Measurements from ENCODE around the gene KDM4B. TPM values are rescaled to one million over a fixed set of nuclear protein-coding genes. Genes with fewer than 3 reads are reported as not detected.

The KDM4B gene
- total and polyA plus RNA-seq, 4 donors, result 16.6 to 43.6 (median 28.0) TPM

DNA sequence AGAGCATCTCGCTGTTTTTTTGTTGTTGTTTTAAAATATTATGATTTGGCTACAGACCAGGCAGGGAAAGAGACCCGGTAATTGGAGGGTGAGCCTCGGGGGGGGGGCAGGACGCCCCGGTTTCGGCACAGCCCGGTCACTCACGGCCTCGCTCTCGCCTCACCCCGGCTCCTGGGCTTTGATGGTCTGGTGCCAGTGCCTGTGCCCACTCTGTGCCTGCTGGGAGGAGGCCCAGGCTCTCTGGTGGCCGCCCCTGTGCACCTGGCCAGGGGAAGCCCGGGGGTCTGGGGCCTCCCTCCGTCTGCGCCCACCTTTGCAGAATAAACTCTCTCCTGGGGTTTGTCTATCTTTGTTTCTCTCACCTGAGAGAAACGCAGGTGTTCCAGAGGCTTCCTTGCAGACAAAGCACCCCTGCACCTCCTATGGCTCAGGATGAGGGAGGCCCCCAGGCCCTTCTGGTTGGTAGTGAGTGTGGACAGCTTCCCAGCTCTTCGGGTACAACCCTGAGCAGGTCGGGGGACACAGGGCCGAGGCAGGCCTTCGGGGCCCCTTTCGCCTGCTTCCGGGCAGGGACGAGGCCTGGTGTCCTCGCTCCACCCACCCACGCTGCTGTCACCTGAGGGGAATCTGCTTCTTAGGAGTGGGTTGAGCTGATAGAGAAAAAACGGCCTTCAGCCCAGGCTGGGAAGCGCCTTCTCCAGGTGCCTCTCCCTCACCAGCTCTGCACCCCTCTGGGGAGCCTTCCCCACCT is 183.3 kb downstream of the KDM4B start:
- no peaks in the 10 kb centered on the region for H3K27me3 ChIP-seq (ENCODE audit: control insufficient read depth, insufficient read depth, low read length)
- no peak for DNase-seq (ENCODE audit: low read depth in 4 of 6, low spot score in 6 of 6)
- H3K27ac ChIP-seq (ENCODE audit: low read depth, low read length), result no peak overlapping the region
- WGBS (ENCODE audit: insufficient coverage), result 93% methylated on average over 22 of the region's 27 CpGs
- peaks cover 71% of the 10 kb centered on the region for H3K36me3 ChIP-seq (ENCODE audit: control insufficient read depth, insufficient read depth, low read length)
- no peak overlapping the region for H3K4me3 ChIP-seq (ENCODE audit: low read depth, low read length)
- no peaks in the 10 kb centered on the region for H3K9me3 ChIP-seq (ENCODE audit: control insufficient read depth, insufficient read depth, low read length)
- peaks cover 46% of the 10 kb centered on the region for H3K4me1 ChIP-seq (ENCODE audit: control insufficient read depth, insufficient read depth, low read length)

DNA sequence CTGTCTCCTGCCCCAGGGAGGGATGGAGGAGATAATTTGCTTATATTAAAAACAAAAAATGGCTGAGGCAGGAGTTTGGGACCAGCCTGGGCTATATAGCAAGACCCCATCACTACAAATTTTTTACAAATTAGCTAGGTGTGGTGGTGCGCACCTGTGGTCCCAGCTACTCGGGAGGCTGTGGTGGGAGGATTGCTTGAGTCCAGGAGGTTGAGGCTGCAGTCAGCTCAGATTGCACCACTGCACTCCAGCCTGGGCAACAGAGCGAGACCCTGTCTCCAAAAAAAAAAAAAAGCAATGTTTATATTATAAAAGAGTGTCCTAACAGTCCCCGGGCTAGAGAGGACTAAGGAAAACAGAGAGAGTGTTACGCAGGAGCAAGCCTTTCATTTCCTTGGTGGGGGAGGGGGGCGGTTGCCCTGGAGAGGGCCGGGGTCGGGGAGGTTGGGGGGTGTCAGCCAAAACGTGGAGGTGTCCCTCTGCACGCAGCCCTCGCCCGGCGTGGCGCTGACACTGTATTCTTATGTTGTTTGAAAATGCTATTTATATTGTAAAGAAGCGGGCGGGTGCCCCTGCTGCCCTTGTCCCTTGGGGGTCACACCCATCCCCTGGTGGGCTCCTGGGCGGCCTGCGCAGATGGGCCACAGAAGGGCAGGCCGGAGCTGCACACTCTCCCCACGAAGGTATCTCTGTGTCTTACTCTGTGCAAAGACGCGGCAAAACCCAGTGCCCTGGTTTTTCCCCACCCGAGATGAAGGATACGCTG is 184.0 kb downstream of the KDM4B start:
- DNase-seq (ENCODE audit: low read depth in 4 of 6, low spot score in 6 of 6), result no peak
- Histone ChIP-seq H3K27ac (ENCODE audit: low read depth, low read length) (no peak overlapping the region), H3K9me3 (ENCODE audit: control insufficient read depth, insufficient read depth, low read length) (no peaks in the 10 kb centered on the region), H3K4me1 (ENCODE audit: control insufficient read depth, insufficient read depth, low read length) (peaks cover 39% of the 10 kb centered on the region), H3K4me3 (ENCODE audit: low read depth, low read length) (no peak overlapping the region), H3K27me3 (ENCODE audit: control insufficient read depth, insufficient read depth, low read length) (no peaks in the 10 kb centered on the region), H3K36me3 (ENCODE audit: control insufficient read depth, insufficient read depth, low read length) (peaks cover 68% of the 10 kb centered on the region)
- 89% methylated on average over 19 of the region's 24 CpGs for WGBS (ENCODE audit: insufficient coverage)

DNA sequence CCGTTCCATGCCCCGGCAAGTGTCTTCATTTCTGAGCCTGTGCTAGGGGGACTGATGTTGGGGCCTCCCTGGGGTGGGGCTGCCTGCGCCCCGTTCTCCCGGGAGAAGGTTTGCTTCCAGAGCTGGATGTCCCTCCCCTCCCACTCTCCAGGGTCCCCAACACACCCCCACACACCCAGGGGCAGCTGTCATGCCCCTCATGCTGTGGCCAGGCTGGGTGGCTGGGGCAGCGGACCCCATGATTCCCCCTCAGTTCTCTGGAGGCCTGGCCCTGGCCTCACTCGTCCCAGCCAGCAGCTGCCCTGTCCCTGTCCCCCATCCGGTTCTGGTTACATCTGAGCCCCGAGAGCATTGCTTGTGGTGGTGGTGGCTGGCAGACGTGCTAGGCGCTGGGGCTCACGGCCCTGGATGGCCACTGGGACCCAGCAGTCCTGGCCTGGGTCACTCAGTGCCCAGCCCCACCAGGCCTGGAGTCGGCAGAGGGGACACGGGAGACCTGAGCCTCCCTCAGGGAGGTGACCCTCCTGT is 184.8 kb downstream of the KDM4B start:
- H3K9me3 ChIP-seq (ENCODE audit: control insufficient read depth, insufficient read depth, low read length), result no peaks in the 10 kb centered on the region
- H3K36me3 ChIP-seq (ENCODE audit: control insufficient read depth, insufficient read depth, low read length), result peaks cover 60% of the 10 kb centered on the region
- no peak overlapping the region for H3K4me3 ChIP-seq (ENCODE audit: low read depth, low read length)
- no peaks in the 10 kb centered on the region for H3K27me3 ChIP-seq (ENCODE audit: control insufficient read depth, insufficient read depth, low read length)
- H3K27ac ChIP-seq (ENCODE audit: low read depth, low read length), result no peak overlapping the region
- DNase-seq (ENCODE audit: low read depth in 4 of 6, low spot score in 6 of 6), result no peak
- H3K4me1 ChIP-seq (ENCODE audit: control insufficient read depth, insufficient read depth, low read length), result peaks cover 33% of the 10 kb centered on the region
- WGBS (ENCODE audit: insufficient coverage), result 84% methylated on average over 10 of the region's 14 CpGs

DNA sequence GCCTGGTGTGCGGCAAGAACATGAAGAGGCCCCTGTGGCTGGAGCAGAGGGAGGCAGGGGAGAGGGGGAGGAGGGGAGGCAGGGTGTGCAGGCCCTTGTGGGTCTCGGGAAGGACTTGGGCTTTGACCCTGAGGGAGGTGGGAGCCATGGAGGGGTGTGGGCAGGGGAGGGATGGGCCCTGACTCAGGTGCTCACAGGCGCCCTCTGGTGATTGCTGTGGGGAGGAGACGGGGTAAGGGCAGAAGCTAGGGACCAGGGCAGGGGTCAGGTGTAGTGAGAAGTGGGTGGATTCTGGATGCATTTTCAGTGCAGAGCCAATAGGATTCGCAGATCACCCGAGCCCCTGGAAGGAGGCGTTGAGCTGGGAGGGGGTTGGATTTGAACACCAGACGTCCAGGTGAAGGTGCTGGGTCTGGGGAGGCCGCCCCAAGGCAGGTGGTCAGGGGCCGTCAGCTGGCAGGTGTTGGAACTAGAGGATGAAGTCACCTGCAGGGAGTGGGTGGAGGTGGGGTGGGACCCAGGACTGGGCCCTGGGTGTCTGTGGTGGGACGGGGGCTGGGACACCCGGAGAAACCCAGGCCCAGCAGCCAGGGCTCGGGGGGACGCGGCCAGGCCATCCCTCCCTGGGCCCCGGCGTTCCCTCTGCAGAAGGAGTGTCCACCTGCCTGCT is 185.4 kb downstream of the KDM4B start:
- Histone ChIP-seq H3K36me3 (ENCODE audit: control insufficient read depth, insufficient read depth, low read length) (peaks cover 54% of the 10 kb centered on the region), H3K9me3 (ENCODE audit: control insufficient read depth, insufficient read depth, low read length) (no peaks in the 10 kb centered on the region), H3K27ac (ENCODE audit: low read depth, low read length) (no peak overlapping the region), H3K4me1 (ENCODE audit: control insufficient read depth, insufficient read depth, low read length) (peaks cover 30% of the 10 kb centered on the region), H3K27me3 (ENCODE audit: control insufficient read depth, insufficient read depth, low read length) (no peaks in the 10 kb centered on the region), H3K4me3 (ENCODE audit: low read depth, low read length) (no peak overlapping the region)
- WGBS (ENCODE audit: insufficient coverage), result 79% methylated on average over 17 of the region's 17 CpGs
- DNase-seq (ENCODE audit: low read depth in 4 of 6, low spot score in 6 of 6), result no peak

DNA sequence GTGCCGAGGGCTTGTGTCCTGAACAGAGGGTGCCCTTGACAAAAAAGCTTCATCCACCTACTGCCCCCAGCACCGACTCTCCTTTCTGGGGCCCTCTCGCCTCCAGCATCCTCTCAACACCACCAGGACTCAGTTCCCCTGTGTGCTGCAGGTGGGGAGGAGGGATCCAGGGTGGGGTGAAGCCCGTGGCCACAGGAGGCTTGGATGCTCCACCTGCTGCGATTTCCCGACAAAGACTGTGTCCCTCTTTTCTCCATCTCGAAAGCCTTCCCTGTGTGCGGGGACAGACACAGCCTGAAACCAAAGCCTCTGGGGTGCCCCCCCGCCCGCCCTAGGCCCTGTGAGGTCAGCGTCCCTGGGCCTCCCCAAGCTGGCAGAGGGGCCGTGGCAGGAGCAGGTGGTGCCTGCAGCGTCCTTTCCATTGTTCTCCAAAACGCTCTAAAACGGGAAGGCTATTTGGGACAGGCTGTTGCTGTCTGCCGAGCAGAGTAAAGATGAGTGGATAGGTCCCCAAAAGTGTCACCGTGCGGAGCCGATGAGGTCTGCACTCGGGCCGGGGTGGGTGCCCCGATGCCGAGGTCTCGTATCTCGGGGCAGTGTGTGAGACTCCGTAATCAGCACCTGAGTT is 186.0 kb downstream of the KDM4B start:
- H3K4me3 ChIP-seq (ENCODE audit: low read depth, low read length), result no peak overlapping the region
- H3K36me3 ChIP-seq (ENCODE audit: control insufficient read depth, insufficient read depth, low read length), result peaks cover 48% of the 10 kb centered on the region
- H3K9me3 ChIP-seq (ENCODE audit: control insufficient read depth, insufficient read depth, low read length), result no peaks in the 10 kb centered on the region
- no peak for DNase-seq (ENCODE audit: low read depth in 4 of 6, low spot score in 6 of 6)
- 66% methylated on average over 18 of the region's 26 CpGs for WGBS (ENCODE audit: insufficient coverage)
- peaks cover 27% of the 10 kb centered on the region for H3K4me1 ChIP-seq (ENCODE audit: control insufficient read depth, insufficient read depth, low read length)
- no peak overlapping the region for H3K27ac ChIP-seq (ENCODE audit: low read depth, low read length)
- no peaks in the 10 kb centered on the region for H3K27me3 ChIP-seq (ENCODE audit: control insufficient read depth, insufficient read depth, low read length)

DNA sequence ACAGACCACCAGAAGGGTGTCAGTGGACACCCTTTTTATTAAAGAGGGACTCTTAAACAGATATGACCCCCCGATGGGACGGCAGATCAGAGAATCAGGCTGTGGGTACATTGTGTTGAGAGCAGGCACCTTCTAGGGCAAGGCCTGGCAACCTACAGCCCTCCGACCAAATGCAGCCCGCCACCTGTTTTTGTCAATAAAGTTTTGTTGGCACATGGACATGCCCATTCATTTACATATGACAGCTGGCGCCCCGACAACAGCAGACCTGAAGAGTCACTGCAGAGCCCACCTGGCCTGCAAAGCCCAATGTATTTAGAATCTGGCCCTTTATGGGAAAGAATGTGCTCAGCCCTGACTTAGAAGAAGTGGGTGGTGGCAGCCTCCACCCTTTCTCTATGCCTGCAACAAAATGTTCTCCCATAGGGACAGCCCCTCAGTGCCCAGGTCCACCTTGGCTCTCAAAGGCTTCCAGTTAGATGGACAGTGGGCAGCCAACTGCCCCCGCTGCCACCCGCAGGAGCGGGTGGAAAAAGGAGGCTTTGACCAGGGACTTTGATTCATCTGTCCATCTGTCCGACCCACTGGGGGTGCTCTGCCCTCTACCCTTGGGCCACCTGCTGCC is 186.8 kb downstream of the KDM4B start:
- Histone ChIP-seq H3K4me3 (ENCODE audit: low read depth, low read length) (no peak overlapping the region), H3K4me1 (ENCODE audit: control insufficient read depth, insufficient read depth, low read length) (peaks cover 19% of the 10 kb centered on the region), H3K36me3 (ENCODE audit: control insufficient read depth, insufficient read depth, low read length) (peaks cover 40% of the 10 kb centered on the region), H3K27ac (ENCODE audit: low read depth, low read length) (no peak overlapping the region), H3K27me3 (ENCODE audit: control insufficient read depth, insufficient read depth, low read length) (no peaks in the 10 kb centered on the region), H3K9me3 (ENCODE audit: control insufficient read depth, insufficient read depth, low read length) (no peaks in the 10 kb centered on the region)
- DNase-seq (ENCODE audit: low read depth in 4 of 6, low spot score in 6 of 6), result peak in 1 of 6 donors; percentile 24
- WGBS (ENCODE audit: insufficient coverage), result 63% methylated on average over 7 of the region's 10 CpGs

DNA sequence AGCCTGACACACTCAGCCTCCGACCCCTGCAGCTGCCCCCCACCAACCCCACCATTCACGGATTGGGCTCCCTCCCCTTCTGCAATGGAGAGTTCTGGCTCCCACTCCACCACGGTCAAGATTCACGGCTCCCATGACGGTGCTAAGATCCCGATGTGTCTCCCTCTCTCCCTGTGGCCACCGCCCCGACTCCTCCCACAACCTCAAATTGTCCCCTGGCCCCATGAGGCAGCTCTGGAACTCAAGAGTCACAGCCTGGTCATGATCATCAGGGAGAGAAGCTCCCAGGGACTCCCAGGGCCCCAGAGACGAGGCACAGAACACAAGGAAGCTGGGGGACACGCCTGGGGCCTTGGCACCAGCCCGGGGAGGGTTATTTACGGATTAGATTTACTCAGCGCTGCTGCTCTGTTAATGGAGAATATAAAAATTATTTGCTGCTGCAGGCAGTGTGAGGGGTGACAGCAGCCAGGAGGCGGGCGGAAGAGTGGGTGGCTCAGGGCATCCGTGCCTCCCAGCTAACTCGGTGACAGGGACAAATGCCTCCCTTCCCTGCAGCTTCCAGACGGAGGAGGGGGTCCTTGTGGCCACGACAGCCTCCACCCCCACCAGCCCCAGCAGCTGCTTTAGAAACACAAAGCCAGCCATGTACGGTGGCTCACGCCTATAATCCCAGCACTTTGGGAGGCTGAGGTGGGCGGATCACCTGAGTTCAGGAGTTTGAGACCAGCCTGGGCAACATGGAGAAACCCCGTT is 187.5 kb downstream of the KDM4B start:
- 28% methylated on average over 22 of the region's 23 CpGs for WGBS (ENCODE audit: insufficient coverage)
- Histone ChIP-seq H3K27me3 (ENCODE audit: control insufficient read depth, insufficient read depth, low read length) (no peaks in the 10 kb centered on the region), H3K27ac (ENCODE audit: low read depth, low read length) (no peak overlapping the region), H3K4me1 (ENCODE audit: control insufficient read depth, insufficient read depth, low read length) (peaks cover 15% of the 10 kb centered on the region), H3K4me3 (ENCODE audit: low read depth, low read length) (no peak overlapping the region), H3K9me3 (ENCODE audit: control insufficient read depth, insufficient read depth, low read length) (no peaks in the 10 kb centered on the region), H3K36me3 (ENCODE audit: control insufficient read depth, insufficient read depth, low read length) (peaks cover 33% of the 10 kb centered on the region)
- DNase-seq (ENCODE audit: low read depth in 4 of 6, low spot score in 6 of 6), result peak in 1 of 6 donors; percentile 59

DNA sequence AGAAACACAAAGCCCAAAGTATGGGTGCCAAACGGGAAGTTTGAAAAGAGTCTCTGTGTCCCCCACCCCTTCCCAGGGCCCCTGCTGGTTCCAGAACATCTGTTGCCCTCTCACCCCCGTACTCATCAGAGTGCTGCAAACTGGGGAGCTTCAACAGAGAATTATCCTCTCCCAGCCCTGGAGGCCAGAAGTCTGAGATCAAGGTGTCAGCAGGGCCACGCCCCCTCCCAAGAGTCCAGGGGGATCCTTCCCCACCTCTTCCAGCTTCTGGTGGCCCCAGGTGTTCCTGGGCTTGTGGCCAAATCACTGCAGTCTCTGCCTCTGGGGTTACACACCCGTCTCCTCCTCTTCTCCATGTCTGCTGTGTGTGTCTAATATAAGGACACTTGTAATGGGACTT is 188.3 kb downstream of the KDM4B start:
- Histone ChIP-seq H3K4me1 (ENCODE audit: control insufficient read depth, insufficient read depth, low read length) (peaks cover 15% of the 10 kb centered on the region), H3K9me3 (ENCODE audit: control insufficient read depth, insufficient read depth, low read length) (no peaks in the 10 kb centered on the region), H3K36me3 (ENCODE audit: control insufficient read depth, insufficient read depth, low read length) (peaks cover 26% of the 10 kb centered on the region), H3K4me3 (ENCODE audit: low read depth, low read length) (no peak overlapping the region), H3K27ac (ENCODE audit: low read depth, low read length) (no peak overlapping the region), H3K27me3 (ENCODE audit: control insufficient read depth, insufficient read depth, low read length) (no peaks in the 10 kb centered on the region)
- 63% methylated on average over 1 of the region's 4 CpGs for whole genome bisulfite sequencing (ENCODE audit: insufficient coverage)
- no peak for DNase-seq (ENCODE audit: low read depth in 4 of 6, low spot score in 6 of 6)
